ENCODE measurements around the gene KLHL36. TPM values are rescaled to one million over a fixed set of nuclear protein-coding genes. Genes with fewer than 3 reads are reported as not detected.

KLHL36 gene
- total and polyA plus RNA-seq, 9 of the 15 experiments (the other 6 are each of a cell fraction or from before 2014, with no cell fraction given), result 2.1 to 51.2 (median 18.5) TPM

DNA sequence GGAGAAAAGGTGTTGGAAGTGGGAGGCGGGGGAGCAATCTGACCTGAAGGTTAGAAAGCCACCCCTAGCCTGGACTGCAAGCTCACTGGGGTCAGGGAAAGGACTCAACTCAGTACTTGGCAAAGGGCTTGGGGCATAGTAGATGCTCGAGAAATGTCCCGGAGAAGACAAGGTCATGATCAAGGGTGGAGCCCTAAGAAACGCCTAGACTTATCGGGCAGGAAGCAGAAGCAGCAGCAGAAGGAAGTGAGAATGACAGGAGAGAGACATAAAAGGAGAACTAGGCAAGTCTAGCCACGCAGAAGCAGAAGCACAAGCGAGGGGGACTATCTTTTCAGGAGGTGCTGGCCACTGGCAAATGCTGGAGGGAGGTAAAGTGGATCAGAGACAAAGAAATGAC, 40.6 kb upstream of the KLHL36 start (continued):
- TF ChIP-seq FOXM1 (IDR thresholded peaks at IDR 0.05; ENCODE audit: low read depth) (no peak; the same call in 1 of the 2 replicates), FOXM1 (CRISPR knock-in tag; IDR thresholded peaks at IDR 0.05; ENCODE audit: low read depth) (no peak), C11orf30 (IDR thresholded peaks at IDR 0.05; ENCODE audit: low read depth) (no peak), NFATC3 (IDR thresholded peaks at IDR 0.05) (no peak), GATAD2A (IDR thresholded peaks at IDR 0.05) (no peak), SIRT6 (IDR thresholded peaks at IDR 0.05; ENCODE audit: low read depth, low read length) (no peak), RB1 (IDR thresholded peaks at IDR 0.05; ENCODE audit: low read depth) (no peak), ETV5 (CRISPR knock-in tag; IDR thresholded peaks at IDR 0.05; ENCODE audit: low read depth) (peak; percentile 92), NCOA2 (IDR thresholded peaks at IDR 0.05; ENCODE audit: partially characterized antibody in 2 of 2) (no peak), FOXJ2 (tag; IDR thresholded peaks at IDR 0.05) (no peak), PCBP1 (IDR thresholded peaks at IDR 0.05; ENCODE audit: low read depth, low read length, poor library complexity, severe bottlenecking) (no peak), BRF1 (IDR thresholded peaks at IDR 0.05; ENCODE audit: borderline replicate concordance, extremely low read depth, insufficient read length) (no peak), SMARCA5 (IDR thresholded peaks at IDR 0.05) (peak; percentile 68; the same call in 1 of the 2 replicates)
- TF ChIP-seq, protein P1, sequence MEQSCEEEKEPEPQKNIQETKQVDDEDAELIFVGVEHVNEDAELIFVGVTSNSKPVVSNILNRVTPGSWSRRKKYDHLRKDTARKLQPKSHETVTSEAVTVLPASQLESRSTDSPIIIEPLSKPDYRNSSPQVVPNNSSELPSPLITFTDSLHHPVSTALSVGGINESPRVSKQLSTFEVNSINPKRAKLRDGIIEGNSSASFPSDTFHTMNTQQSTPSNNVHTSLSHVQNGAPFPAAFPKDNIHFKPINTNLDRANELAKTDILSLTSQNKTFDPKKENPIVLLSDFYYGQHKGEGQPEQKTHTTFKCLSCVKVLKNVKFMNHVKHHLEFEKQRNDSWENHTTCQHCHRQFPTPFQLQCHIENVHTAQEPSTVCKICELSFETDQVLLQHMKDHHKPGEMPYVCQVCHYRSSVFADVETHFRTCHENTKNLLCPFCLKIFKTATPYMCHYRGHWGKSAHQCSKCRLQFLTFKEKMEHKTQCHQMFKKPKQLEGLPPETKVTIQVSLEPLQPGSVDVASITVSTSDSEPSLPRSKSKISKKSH (CRISPR knock-in tag; IDR thresholded peaks at IDR 0.05), result no peak
- TF ChIP-seq, protein P2, sequence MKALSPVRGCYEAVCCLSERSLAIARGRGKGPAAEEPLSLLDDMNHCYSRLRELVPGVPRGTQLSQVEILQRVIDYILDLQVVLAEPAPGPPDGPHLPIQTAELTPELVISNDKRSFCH (CRISPR knock-in tag; IDR thresholded peaks at IDR 0.05), result no peak
- TF ChIP-seq, protein P2 (tag; IDR thresholded peaks at IDR 0.05), result peak; percentile 84
- TF ChIP-seq, protein P3, sequence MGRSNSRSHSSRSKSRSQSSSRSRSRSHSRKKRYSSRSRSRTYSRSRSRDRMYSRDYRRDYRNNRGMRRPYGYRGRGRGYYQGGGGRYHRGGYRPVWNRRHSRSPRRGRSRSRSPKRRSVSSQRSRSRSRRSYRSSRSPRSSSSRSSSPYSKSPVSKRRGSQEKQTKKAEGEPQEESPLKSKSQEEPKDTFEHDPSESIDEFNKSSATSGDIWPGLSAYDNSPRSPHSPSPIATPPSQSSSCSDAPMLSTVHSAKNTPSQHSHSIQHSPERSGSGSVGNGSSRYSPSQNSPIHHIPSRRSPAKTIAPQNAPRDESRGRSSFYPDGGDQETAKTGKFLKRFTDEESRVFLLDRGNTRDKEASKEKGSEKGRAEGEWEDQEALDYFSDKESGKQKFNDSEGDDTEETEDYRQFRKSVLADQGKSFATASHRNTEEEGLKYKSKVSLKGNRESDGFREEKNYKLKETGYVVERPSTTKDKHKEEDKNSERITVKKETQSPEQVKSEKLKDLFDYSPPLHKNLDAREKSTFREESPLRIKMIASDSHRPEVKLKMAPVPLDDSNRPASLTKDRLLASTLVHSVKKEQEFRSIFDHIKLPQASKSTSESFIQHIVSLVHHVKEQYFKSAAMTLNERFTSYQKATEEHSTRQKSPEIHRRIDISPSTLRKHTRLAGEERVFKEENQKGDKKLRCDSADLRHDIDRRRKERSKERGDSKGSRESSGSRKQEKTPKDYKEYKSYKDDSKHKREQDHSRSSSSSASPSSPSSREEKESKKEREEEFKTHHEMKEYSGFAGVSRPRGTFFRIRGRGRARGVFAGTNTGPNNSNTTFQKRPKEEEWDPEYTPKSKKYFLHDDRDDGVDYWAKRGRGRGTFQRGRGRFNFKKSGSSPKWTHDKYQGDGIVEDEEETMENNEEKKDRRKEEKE (IDR thresholded peaks at IDR 0.05; ENCODE audit: borderline replicate concordance in 1 of 2, control insufficient read depth in 1 of 2, low read depth in 2 of 2, low read length in 1 of 2), result no peak; a peak in 1 of 4 replicates
- TF ChIP-seq, protein P4, sequence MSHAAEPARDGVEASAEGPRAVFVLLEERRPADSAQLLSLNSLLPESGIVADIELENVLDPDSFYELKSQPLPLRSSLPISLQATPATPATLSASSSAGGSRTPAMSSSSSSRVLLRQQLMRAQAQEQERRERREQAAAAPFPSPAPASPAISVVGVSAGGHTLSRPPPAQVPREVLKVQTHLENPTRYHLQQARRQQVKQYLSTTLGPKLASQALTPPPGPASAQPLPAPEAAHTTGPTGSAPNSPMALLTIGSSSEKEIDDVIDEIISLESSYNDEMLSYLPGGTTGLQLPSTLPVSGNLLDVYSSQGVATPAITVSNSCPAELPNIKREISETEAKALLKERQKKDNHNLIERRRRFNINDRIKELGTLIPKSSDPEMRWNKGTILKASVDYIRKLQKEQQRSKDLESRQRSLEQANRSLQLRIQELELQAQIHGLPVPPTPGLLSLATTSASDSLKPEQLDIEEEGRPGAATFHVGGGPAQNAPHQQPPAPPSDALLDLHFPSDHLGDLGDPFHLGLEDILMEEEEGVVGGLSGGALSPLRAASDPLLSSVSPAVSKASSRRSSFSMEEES (CRISPR knock-in tag; IDR thresholded peaks at IDR 0.05), result no peak
- TF ChIP-seq, protein P5, sequence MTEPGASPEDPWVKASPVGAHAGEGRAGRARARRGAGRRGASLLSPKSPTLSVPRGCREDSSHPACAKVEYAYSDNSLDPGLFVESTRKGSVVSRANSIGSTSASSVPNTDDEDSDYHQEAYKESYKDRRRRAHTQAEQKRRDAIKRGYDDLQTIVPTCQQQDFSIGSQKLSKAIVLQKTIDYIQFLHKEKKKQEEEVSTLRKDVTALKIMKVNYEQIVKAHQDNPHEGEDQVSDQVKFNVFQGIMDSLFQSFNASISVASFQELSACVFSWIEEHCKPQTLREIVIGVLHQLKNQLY (CRISPR knock-in tag; conservative IDR thresholded peaks at IDR 0.05), result no peak
- TF ChIP-seq, protein P6, sequence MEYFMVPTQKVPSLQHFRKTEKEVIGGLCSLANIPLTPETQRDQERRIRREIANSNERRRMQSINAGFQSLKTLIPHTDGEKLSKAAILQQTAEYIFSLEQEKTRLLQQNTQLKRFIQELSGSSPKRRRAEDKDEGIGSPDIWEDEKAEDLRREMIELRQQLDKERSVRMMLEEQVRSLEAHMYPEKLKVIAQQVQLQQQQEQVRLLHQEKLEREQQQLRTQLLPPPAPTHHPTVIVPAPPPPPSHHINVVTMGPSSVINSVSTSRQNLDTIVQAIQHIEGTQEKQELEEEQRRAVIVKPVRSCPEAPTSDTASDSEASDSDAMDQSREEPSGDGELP (CRISPR knock-in tag; IDR thresholded peaks at IDR 0.05; ENCODE audit: borderline replicate concordance), result no peak
